ENCODE results near the gene OGG1.

OGG1 gene

DNA sequence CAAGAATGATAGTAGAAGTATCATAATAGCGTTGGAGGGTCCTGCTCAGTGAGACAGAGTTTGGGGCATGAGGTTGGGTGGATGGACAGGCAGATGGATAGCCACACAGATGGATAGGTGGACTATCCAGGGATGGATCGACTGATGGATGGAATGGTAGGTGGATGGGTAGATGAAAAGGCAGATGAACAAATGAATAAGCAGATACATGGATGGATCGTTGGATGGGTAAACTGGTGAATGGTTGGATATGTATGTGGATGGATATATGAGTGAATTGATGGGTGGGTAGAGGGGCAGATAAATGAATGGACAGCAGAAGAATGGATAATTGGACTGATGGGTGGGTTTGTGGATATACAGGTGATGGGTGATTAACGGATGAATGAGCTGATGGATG is 36.6 kb upstream of the OGG1 start:
- H3K27me3 ChIP-seq (ENCODE audit: control insufficient read depth in 5 of 5, insufficient read depth in 4 of 5, low read length in 5 of 5), result no peaks in the 10 kb centered on the region
- H3K9ac ChIP-seq (ENCODE audit: low read length in 5 of 5), result no peak overlapping the region
- peaks cover 0 to 16% (median 14%) of the 10 kb centered on the region in 5 donors for H3K4me1 ChIP-seq (ENCODE audit: control insufficient read depth in 5 of 5, insufficient read depth in 5 of 5, low read length in 5 of 5)
- H3K9me3 ChIP-seq (ENCODE audit: control insufficient read depth in 5 of 5, low read length in 5 of 5), result no peaks in the 10 kb centered on the region
- H3K36me3 ChIP-seq (ENCODE audit: control insufficient read depth in 5 of 5, insufficient read depth in 5 of 5, low read length in 5 of 5), result no peaks in the 10 kb centered on the region
- H3K4me3 ChIP-seq (ENCODE audit: low read depth in 1 of 5, low read length in 5 of 5), result no peak overlapping the region
- no peak overlapping the region for H3K27ac ChIP-seq (ENCODE audit: low read depth, low read length)

GRCh38 chr3:9715136-9715535 is 34.6 kb upstream of the OGG1 start:
- Histone ChIP-seq H3K27me3 (ENCODE audit: control insufficient read depth in 5 of 5, insufficient read depth in 4 of 5, low read length in 5 of 5) (no peaks in the 10 kb centered on the region), H3K27ac (ENCODE audit: low read depth, low read length) (no peak overlapping the region), H3K4me3 (ENCODE audit: low read depth in 1 of 5, low read length in 5 of 5) (no peak overlapping the region), H3K9me3 (ENCODE audit: control insufficient read depth in 5 of 5, low read length in 5 of 5) (no peaks in the 10 kb centered on the region), H3K4me1 (ENCODE audit: control insufficient read depth in 5 of 5, insufficient read depth in 5 of 5, low read length in 5 of 5) (peaks cover 0 to 16% (median 14%) of the 10 kb centered on the region in 5 donors), H3K36me3 (ENCODE audit: control insufficient read depth in 5 of 5, insufficient read depth in 5 of 5, low read length in 5 of 5) (no peaks in the 10 kb centered on the region), H3K9ac (ENCODE audit: low read length in 5 of 5) (no peak overlapping the region)

- peak overlapping the region in 1 of 5 donors; percentile 17 for H3K4me3 ChIP-seq (ENCODE audit: low read depth in 1 of 5, low read length in 5 of 5)
- H3K9me3 ChIP-seq (ENCODE audit: control insufficient read depth in 5 of 5, low read length in 5 of 5), result no peaks in the 10 kb centered on the region
- no peaks in the 10 kb centered on the region for H3K36me3 ChIP-seq (ENCODE audit: control insufficient read depth in 5 of 5, insufficient read depth in 5 of 5, low read length in 5 of 5)
- H3K4me1 ChIP-seq (ENCODE audit: control insufficient read depth in 5 of 5, insufficient read depth in 5 of 5, low read length in 5 of 5), result peaks cover 0 to 16% (median 14%) of the 10 kb centered on the region in 5 donors
- H3K9ac ChIP-seq (ENCODE audit: low read length in 5 of 5), result peak overlapping the region in 2 of 5 donors; percentile 0 to 63
- no peak overlapping the region for H3K27ac ChIP-seq (ENCODE audit: low read depth, low read length)
- H3K27me3 ChIP-seq (ENCODE audit: control insufficient read depth in 5 of 5, insufficient read depth in 4 of 5, low read length in 5 of 5), result no peaks in the 10 kb centered on the region
Observed at GRCh38 chr3:9715764-9716437, 33.9 kb upstream of the OGG1 start.

- Histone ChIP-seq H3K9me3 (ENCODE audit: control insufficient read depth in 5 of 5, low read length in 5 of 5) (no peaks in the 10 kb centered on the region), H3K9ac (ENCODE audit: low read length in 5 of 5) (no peak overlapping the region), H3K27me3 (ENCODE audit: control insufficient read depth in 5 of 5, insufficient read depth in 4 of 5, low read length in 5 of 5) (no peaks in the 10 kb centered on the region), H3K36me3 (ENCODE audit: control insufficient read depth in 5 of 5, insufficient read depth in 5 of 5, low read length in 5 of 5) (no peaks in the 10 kb centered on the region), H3K27ac (ENCODE audit: low read depth, low read length) (no peak overlapping the region), H3K4me3 (ENCODE audit: low read depth in 1 of 5, low read length in 5 of 5) (no peak overlapping the region), H3K4me1 (ENCODE audit: control insufficient read depth in 5 of 5, insufficient read depth in 5 of 5, low read length in 5 of 5) (peaks cover 0 to 16% (median 14%) of the 10 kb centered on the region in 5 donors)
Observed at GRCh38 chr3:9716801-9717555, 32.8 kb upstream of the OGG1 start.

DNA sequence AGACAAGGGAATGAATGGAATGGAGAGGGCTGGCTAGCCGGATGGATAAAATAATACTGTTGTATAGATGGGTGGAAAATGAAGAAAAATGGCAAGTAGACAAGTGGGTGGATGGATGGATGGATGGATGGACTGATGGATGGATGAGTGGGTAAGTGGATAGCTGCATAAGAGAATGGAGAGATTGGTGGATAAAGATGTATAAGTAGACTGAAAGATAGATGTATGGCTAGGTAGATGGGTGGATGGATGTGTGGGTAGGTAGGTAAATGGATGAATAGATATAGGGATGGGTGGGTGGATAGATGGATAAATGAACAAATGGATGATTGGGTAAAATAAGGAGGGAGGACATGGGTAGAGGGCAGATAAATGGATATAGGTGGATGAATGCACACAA is 32.2 kb upstream of the OGG1 start:
- no peaks in the 10 kb centered on the region for H3K9me3 ChIP-seq (ENCODE audit: control insufficient read depth in 5 of 5, low read length in 5 of 5)
- H3K27ac ChIP-seq (ENCODE audit: low read depth, low read length), result no peak overlapping the region
- H3K27me3 ChIP-seq (ENCODE audit: control insufficient read depth in 5 of 5, insufficient read depth in 4 of 5, low read length in 5 of 5), result no peaks in the 10 kb centered on the region
- peaks cover 0 to 16% (median 14%) of the 10 kb centered on the region in 5 donors for H3K4me1 ChIP-seq (ENCODE audit: control insufficient read depth in 5 of 5, insufficient read depth in 5 of 5, low read length in 5 of 5)
- no peak overlapping the region for H3K4me3 ChIP-seq (ENCODE audit: low read depth in 1 of 5, low read length in 5 of 5)
- H3K36me3 ChIP-seq (ENCODE audit: control insufficient read depth in 5 of 5, insufficient read depth in 5 of 5, low read length in 5 of 5), result no peaks in the 10 kb centered on the region
- H3K9ac ChIP-seq (ENCODE audit: low read length in 5 of 5), result no peak overlapping the region

GRCh38 chr3:9718118-9718517 is 31.6 kb upstream of the OGG1 start:
- no peak overlapping the region for H3K9ac ChIP-seq (ENCODE audit: low read length in 5 of 5)
- H3K9me3 ChIP-seq (ENCODE audit: control insufficient read depth in 5 of 5, low read length in 5 of 5), result no peaks in the 10 kb centered on the region
- H3K4me3 ChIP-seq (ENCODE audit: low read depth in 1 of 5, low read length in 5 of 5), result no peak overlapping the region
- H3K27me3 ChIP-seq (ENCODE audit: control insufficient read depth in 5 of 5, insufficient read depth in 4 of 5, low read length in 5 of 5), result no peaks in the 10 kb centered on the region
- H3K27ac ChIP-seq (ENCODE audit: low read depth, low read length), result no peak overlapping the region
- no peaks in the 10 kb centered on the region for H3K36me3 ChIP-seq (ENCODE audit: control insufficient read depth in 5 of 5, insufficient read depth in 5 of 5, low read length in 5 of 5)
- peaks cover 0 to 16% (median 14%) of the 10 kb centered on the region in 5 donors for H3K4me1 ChIP-seq (ENCODE audit: control insufficient read depth in 5 of 5, insufficient read depth in 5 of 5, low read length in 5 of 5)

GRCh38 chr3:9721015-9721699 is 28.6 kb upstream of the OGG1 start:
- Histone ChIP-seq H3K27ac (ENCODE audit: low read depth, low read length) (no peak overlapping the region), H3K4me1 (ENCODE audit: control insufficient read depth in 5 of 5, insufficient read depth in 5 of 5, low read length in 5 of 5) (peaks cover 0 to 2% (median 2%) of the 10 kb centered on the region in 5 donors), H3K4me3 (ENCODE audit: low read depth in 1 of 5, low read length in 5 of 5) (no peak overlapping the region), H3K36me3 (ENCODE audit: control insufficient read depth in 5 of 5, insufficient read depth in 5 of 5, low read length in 5 of 5) (no peaks in the 10 kb centered on the region), H3K9ac (ENCODE audit: low read length in 5 of 5) (no peak overlapping the region), H3K9me3 (ENCODE audit: control insufficient read depth in 5 of 5, low read length in 5 of 5) (no peaks in the 10 kb centered on the region), H3K27me3 (ENCODE audit: control insufficient read depth in 5 of 5, insufficient read depth in 4 of 5, low read length in 5 of 5) (no peaks in the 10 kb centered on the region)

GRCh38 chr3:9721700-9722060 is 28.1 kb upstream of the OGG1 start:
- no peak overlapping the region for H3K4me3 ChIP-seq (ENCODE audit: low read depth in 1 of 5, low read length in 5 of 5)
- no peak overlapping the region for H3K27ac ChIP-seq (ENCODE audit: low read depth, low read length)
- H3K9me3 ChIP-seq (ENCODE audit: control insufficient read depth in 5 of 5, low read length in 5 of 5), result no peaks in the 10 kb centered on the region
- no peaks in the 10 kb centered on the region for H3K4me1 ChIP-seq (ENCODE audit: control insufficient read depth in 5 of 5, insufficient read depth in 5 of 5, low read length in 5 of 5)
- H3K9ac ChIP-seq (ENCODE audit: low read length in 5 of 5), result no peak overlapping the region
- H3K27me3 ChIP-seq (ENCODE audit: control insufficient read depth in 5 of 5, insufficient read depth in 4 of 5, low read length in 5 of 5), result no peaks in the 10 kb centered on the region
- H3K36me3 ChIP-seq (ENCODE audit: control insufficient read depth in 5 of 5, insufficient read depth in 5 of 5, low read length in 5 of 5), result no peaks in the 10 kb centered on the region

DNA sequence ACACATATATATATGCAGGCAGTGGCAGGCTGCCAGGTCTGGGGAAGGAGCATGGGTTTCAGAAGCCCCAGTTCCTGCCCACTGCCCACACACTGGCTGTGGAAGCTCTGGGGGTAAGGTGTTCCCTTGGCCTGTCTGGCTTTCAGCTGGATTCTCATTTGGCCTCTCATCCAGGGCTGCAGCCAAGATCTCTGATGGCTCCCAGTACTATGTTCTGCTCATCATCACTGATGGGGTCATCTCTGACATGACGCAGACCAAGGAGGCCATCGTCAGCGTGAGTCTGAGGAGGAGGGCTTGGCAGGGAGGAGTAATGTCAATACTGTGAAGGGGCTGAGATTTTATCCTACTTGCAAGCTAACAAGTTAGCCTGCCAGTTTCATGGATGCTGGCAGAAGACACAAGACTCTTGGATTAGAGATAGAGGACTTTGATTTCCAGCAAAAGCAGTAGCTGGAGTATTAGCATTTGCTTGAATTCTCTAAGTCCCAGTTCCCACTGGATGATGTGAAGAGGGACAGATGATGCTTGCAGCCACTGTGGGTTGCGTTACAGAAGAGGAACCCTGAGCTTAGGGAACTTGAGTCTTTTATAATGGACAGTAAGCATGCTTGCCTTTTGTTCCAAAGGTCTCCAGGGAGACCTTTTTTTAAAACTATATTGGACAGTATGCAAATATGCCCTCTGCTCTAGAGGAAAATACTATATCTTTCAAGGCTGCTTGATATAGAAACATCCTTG is 23.8 kb upstream of the OGG1 start:
- no peak overlapping the region for H3K4me3 ChIP-seq (ENCODE audit: low read depth in 1 of 5, low read length in 5 of 5)
- H3K27ac ChIP-seq (ENCODE audit: low read depth, low read length), result no peak overlapping the region
- H3K4me1 ChIP-seq (ENCODE audit: control insufficient read depth in 5 of 5, insufficient read depth in 5 of 5, low read length in 5 of 5), result peaks cover 0 to 11% (median 5%) of the 10 kb centered on the region in 5 donors
- H3K9me3 ChIP-seq (ENCODE audit: control insufficient read depth in 5 of 5, low read length in 5 of 5), result no peaks in the 10 kb centered on the region
- H3K27me3 ChIP-seq (ENCODE audit: control insufficient read depth in 5 of 5, insufficient read depth in 4 of 5, low read length in 5 of 5), result no peaks in the 10 kb centered on the region
- H3K9ac ChIP-seq (ENCODE audit: low read length in 5 of 5), result no peak overlapping the region
- no peaks in the 10 kb centered on the region for H3K36me3 ChIP-seq (ENCODE audit: control insufficient read depth in 5 of 5, insufficient read depth in 5 of 5, low read length in 5 of 5)
